SK-N-SH treated with all-trans-retinoic acid at 6 μM for 48 hours (cell line): ENCODE results near the gene RASSF5.
A peak's percentile ranks its signal among the peaks of the same experiment; 100 is the strongest.

ENCODE experiments used
- ATAC-seq: fragments of 200-7000 bp; cut with Tn5 transposase; 3 replicates; pipeline ENCODE4 v1.9.1; 2020; ENCODE audit warnings: mild to moderate bottlenecking, moderate library complexity
- ARNTL ChIP-seq: fragments of 450-650 bp; formaldehyde crosslinking; IDR thresholded peaks from 2 replicates; pipeline ENCODE4 v1.5.0; 2020; ENCODE audit warnings: low read depth, mild to moderate bottlenecking, moderate library complexity, borderline replicate concordance
- BACH2 ChIP-seq: fragments of 250-450 bp; sonication (Bioruptor Pico); IDR thresholded peaks from 2 replicates; pipeline ENCODE4 v1.9.0; 2021; ENCODE audit warnings: mild to moderate bottlenecking, borderline replicate concordance
- CSDC2 ChIP-seq: fragments of 250-450 bp; sonication (Bioruptor Pico); IDR thresholded peaks from 2 replicates; pipeline ENCODE4 v1.5.0; 2020; ENCODE audit warnings: mild to moderate bottlenecking, moderate library complexity
- GLIS3 ChIP-seq: fragments of 250-450 bp; sonication (Bioruptor Pico); IDR thresholded peaks from 2 replicates; pipeline ENCODE4 v1.5.0; 2020; ENCODE audit warnings: mild to moderate bottlenecking, moderate library complexity
- ISL1 ChIP-seq: fragments of 250-450 bp; sonication (Bioruptor Pico); IDR thresholded peaks from 2 replicates; pipeline ENCODE4 v2.1.2; 2022; ENCODE audit warnings: mild to moderate bottlenecking, moderate library complexity
- OSR1 ChIP-seq: fragments of 250-450 bp; sonication (Bioruptor Pico); IDR thresholded peaks from 2 replicates; pipeline ENCODE4 v1.8.0; 2022; ENCODE audit warnings: moderate library complexity, mild to moderate bottlenecking, inconsistent platforms
- PATZ1 ChIP-seq: fragments of 250-450 bp; sonication (Bioruptor Pico); IDR thresholded peaks from 2 replicates; pipeline ENCODE4 v1.8.0; 2020; ENCODE audit warnings: mild to moderate bottlenecking, moderate library complexity, borderline replicate concordance
- POU6F1 ChIP-seq: fragments of 250-450 bp; sonication (Bioruptor Pico); IDR thresholded peaks from 2 replicates; pipeline ENCODE4 v1.8.0; 2021; ENCODE audit warnings: low read depth, mild to moderate bottlenecking, moderate library complexity, borderline replicate concordance
- PPARA ChIP-seq: fragments of 250-450 bp; sonication (Bioruptor Pico); IDR thresholded peaks from 2 replicates; pipeline ENCODE4 v1.5.0; 2020; ENCODE audit warnings: mild to moderate bottlenecking, borderline replicate concordance
- RARB ChIP-seq: fragments of 250-450 bp; sonication (Bioruptor Pico); IDR thresholded peaks from 2 replicates; pipeline ENCODE4 v1.8.0; 2021; ENCODE audit warnings: mild to moderate bottlenecking, moderate library complexity
- SNAI2 ChIP-seq: fragments of 250-450 bp; sonication (Bioruptor Pico); IDR thresholded peaks from 2 replicates; pipeline ENCODE4 v1.5.0; 2020; ENCODE audit warnings: mild to moderate bottlenecking, moderate library complexity
- TCF4 ChIP-seq: fragments of 250-450 bp; sonication (Bioruptor Pico); IDR thresholded peaks from 2 replicates; pipeline ENCODE4 v1.8.0; 2021; ENCODE audit warnings: mild to moderate bottlenecking, moderate library complexity, borderline replicate concordance
- TOX ChIP-seq: fragments of 250-450 bp; sonication (Bioruptor Pico); IDR thresholded peaks from 2 replicates; pipeline ENCODE4 v1.8.0; 2021; ENCODE audit warnings: mild to moderate bottlenecking, moderate library complexity, borderline replicate concordance
- TSHZ2 ChIP-seq: fragments of 250-450 bp; sonication (Bioruptor Pico); IDR thresholded peaks from 2 replicates; pipeline ENCODE4 v1.5.0; 2020; ENCODE audit warnings: mild to moderate bottlenecking, moderate library complexity
- ZC3H10 ChIP-seq: fragments of 250-450 bp; sonication (Bioruptor Pico); IDR thresholded peaks from 2 replicates; pipeline ENCODE4 v1.5.1; 2021; ENCODE audit warnings: mild to moderate bottlenecking, moderate library complexity
- ZFP3 ChIP-seq: fragments of 250-450 bp; sonication (Bioruptor Pico); IDR thresholded peaks from 2 replicates; pipeline ENCODE4 v1.5.0; 2020; ENCODE audit warnings: mild to moderate bottlenecking, moderate library complexity
- ZFP30 ChIP-seq: fragments of 450-650 bp; formaldehyde crosslinking; IDR thresholded peaks from 2 replicates; pipeline ENCODE4 v1.5.0; 2022; ENCODE audit warnings: mild to moderate bottlenecking, moderate library complexity
- ZNF70 ChIP-seq: fragments of 450-650 bp; formaldehyde crosslinking; IDR thresholded peaks from 2 replicates; pipeline ENCODE4 v1.5.0; 2020; ENCODE audit warnings: mild to moderate bottlenecking, moderate library complexity
- ZNF8 ChIP-seq: fragments of 450-650 bp; formaldehyde crosslinking; IDR thresholded peaks from 2 replicates; pipeline ENCODE4 v1.5.0; 2020; ENCODE audit warnings: mild to moderate bottlenecking, moderate library complexity
- TF ChIP-seq, protein P1 (sequence below): fragments of 250-450 bp; sonication (Bioruptor Pico); IDR thresholded peaks from 2 replicates; pipeline ENCODE4 v1.5.1; 2020; ENCODE audit warnings: low read depth, mild to moderate bottlenecking, moderate library complexity
- TF ChIP-seq, protein P2 (sequence below): fragments of 250-450 bp; sonication (Bioruptor Pico); IDR thresholded peaks from 2 replicates; pipeline ENCODE4 v1.5.1; 2021; ENCODE audit warnings: mild to moderate bottlenecking, moderate library complexity

RASSF5 gene

GRCh38 chr1:206631085-206631509 is 123.8 kb downstream of the RASSF5 start:
- TF ChIP-seq PATZ1 (CRISPR knock-in tag) (no peak), CSDC2 (CRISPR knock-in tag) (no peak), PPARA (no peak), ZFP3 (no peak), RARB (no peak), POU6F1 (CRISPR knock-in tag) (no peak), ZFP30 (CRISPR knock-in tag) (no peak), TSHZ2 (CRISPR knock-in tag) (no peak), OSR1 (CRISPR knock-in tag) (no peak), SNAI2 (CRISPR knock-in tag) (no peak), ISL1 (CRISPR knock-in tag) (no peak), ZC3H10 (CRISPR knock-in tag) (no peak), GLIS3 (no peak), ZNF70 (CRISPR knock-in tag) (no peak), ZNF8 (CRISPR knock-in tag) (no peak), TOX (no peak), BACH2 (CRISPR knock-in tag) (no peak)
- TF ChIP-seq, protein P1, sequence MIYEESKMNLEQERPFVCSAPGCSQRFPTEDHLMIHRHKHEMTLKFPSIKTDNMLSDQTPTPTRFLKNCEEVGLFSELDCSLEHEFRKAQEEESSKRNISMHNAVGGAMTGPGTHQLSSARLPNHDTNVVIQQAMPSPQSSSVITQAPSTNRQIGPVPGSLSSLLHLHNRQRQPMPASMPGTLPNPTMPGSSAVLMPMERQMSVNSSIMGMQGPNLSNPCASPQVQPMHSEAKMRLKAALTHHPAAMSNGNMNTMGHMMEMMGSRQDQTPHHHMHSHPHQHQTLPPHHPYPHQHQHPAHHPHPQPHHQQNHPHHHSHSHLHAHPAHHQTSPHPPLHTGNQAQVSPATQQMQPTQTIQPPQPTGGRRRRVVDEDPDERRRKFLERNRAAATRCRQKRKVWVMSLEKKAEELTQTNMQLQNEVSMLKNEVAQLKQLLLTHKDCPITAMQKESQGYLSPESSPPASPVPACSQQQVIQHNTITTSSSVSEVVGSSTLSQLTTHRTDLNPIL (CRISPR knock-in tag), result no peak
- TF ChIP-seq, protein P2, sequence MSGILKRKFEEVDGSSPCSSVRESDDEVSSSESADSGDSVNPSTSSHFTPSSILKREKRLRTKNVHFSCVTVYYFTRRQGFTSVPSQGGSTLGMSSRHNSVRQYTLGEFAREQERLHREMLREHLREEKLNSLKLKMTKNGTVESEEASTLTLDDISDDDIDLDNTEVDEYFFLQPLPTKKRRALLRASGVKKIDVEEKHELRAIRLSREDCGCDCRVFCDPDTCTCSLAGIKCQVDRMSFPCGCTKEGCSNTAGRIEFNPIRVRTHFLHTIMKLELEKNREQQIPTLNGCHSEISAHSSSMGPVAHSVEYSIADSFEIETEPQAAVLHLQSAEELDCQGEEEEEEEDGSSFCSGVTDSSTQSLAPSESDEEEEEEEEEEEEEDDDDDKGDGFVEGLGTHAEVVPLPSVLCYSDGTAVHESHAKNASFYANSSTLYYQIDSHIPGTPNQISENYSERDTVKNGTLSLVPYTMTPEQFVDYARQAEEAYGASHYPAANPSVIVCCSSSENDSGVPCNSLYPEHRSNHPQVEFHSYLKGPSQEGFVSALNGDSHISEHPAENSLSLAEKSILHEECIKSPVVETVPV (CRISPR knock-in tag), result no peak
- peak; percentile 23; the same call in 2 of the 3 replicates for ATAC-seq

DNA sequence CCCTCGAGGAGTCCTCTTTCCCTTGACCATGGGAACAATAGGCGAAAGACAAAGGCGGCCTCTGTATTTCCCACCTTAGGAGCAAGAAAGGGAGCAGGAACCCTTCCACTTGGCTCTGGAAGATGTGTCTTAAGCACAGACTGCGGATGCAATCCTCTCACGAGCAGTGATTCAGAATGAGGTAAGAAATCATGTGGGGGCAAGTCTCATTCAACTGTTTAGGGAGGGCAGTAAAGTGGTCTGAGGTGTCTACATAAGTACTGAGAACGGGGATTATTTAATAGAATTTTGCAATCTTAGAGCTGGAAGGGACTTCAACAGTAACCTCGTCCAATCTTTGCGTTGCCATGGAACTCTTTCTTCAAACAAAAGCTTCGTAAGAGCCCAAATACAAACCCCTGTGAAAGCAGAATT is 126.4 kb downstream of the RASSF5 start:
- TF ChIP-seq PATZ1 (CRISPR knock-in tag) (no peak), OSR1 (CRISPR knock-in tag) (no peak), ZFP30 (CRISPR knock-in tag) (no peak), ZFP3 (no peak), TOX (no peak), ARNTL (CRISPR knock-in tag) (no peak), TCF4 (CRISPR knock-in tag) (no peak), CSDC2 (CRISPR knock-in tag) (no peak), PPARA (no peak)
- no peak for ATAC-seq
